Neuronal stem cell (in vitro differentiated cells): Measurements from ENCODE around the gene LRRC71.
A peak's percentile ranks its signal among the peaks of the same experiment; 100 is the strongest.

Source experiments
- DNase-seq: peaks from one replicate; pipeline ENCODE4 v3.0.0-alpha.2; 2013; ENCODE audit warnings: low spot score
- H2AFZ ChIP-seq: one replicate; pipeline ENCODE4 v1.6.1; 2013; ENCODE audit warnings: mild to moderate bottlenecking, low read length, inconsistent platforms
- H2AK5ac ChIP-seq: 2 replicates; pipeline ENCODE4 v1.6.1; 2013; ENCODE audit warnings: low read depth, mild to moderate bottlenecking, inconsistent platforms, low read length, moderate library complexity, mixed read lengths
- H2BK120ac ChIP-seq: 2 replicates; pipeline ENCODE4 v1.6.1; 2013; ENCODE audit warnings: low read depth, mild to moderate bottlenecking, inconsistent platforms, low read length, moderate library complexity, mixed read lengths
- H2BK12ac ChIP-seq: one replicate; pipeline ENCODE4 v1.6.1; 2013; ENCODE audit warnings: low read length, inconsistent platforms
- H2BK15ac ChIP-seq: 2 replicates; pipeline ENCODE4 v1.6.1; 2013; ENCODE audit warnings: mild to moderate bottlenecking, low read length, inconsistent platforms, mixed read lengths
- H2BK5ac ChIP-seq: one replicate; pipeline ENCODE4 v1.6.1; 2013; ENCODE audit warnings: inconsistent platforms, mild to moderate bottlenecking, low read length, moderate library complexity
- H3K14ac ChIP-seq: one replicate; pipeline ENCODE4 v1.6.1; 2013; ENCODE audit warnings: low read length, inconsistent platforms
- H3K18ac ChIP-seq: 2 replicates; pipeline ENCODE4 v1.6.1; 2013; ENCODE audit warnings: low read length, inconsistent platforms
- H3K23ac ChIP-seq: 2 replicates; pipeline ENCODE4 v1.6.1; 2013; ENCODE audit warnings: low read depth, mild to moderate bottlenecking, mixed read lengths, low read length, inconsistent platforms; ENCODE audit not compliant: poor library complexity
- H3K27ac ChIP-seq: replicated peaks from 3 replicates; pipeline ENCODE4 v1.5.1; 2013; ENCODE audit warnings: low read length, inconsistent platforms
- H3K27me3 ChIP-seq, 3 experiments: 2 replicates each; pipeline ENCODE4 v1.6.1; 2013; ENCODE audit warnings: low read length in 3 of 3, mild to moderate bottlenecking in 2 of 3, inconsistent platforms in 1 of 3, low read depth in 1 of 3, mixed read lengths in 1 of 3, moderate library complexity in 1 of 3; ENCODE audit not compliant: control insufficient read depth in 3 of 3, insufficient read depth in 3 of 3
- H3K36me3 ChIP-seq, 2 donors: replicated peaks in 1 of 2; 2 replicates each; pipeline ENCODE4 v1.6.1; 2013; ENCODE audit warnings: low read length in 2 of 2; ENCODE audit not compliant: control insufficient read depth in 2 of 2, insufficient read depth in 2 of 2
- H3K4ac ChIP-seq: 2 replicates; pipeline ENCODE4 v1.6.1; 2013; ENCODE audit warnings: inconsistent platforms, mild to moderate bottlenecking, low read length, moderate library complexity
- H3K4me1 ChIP-seq, 2 donors: 1 replicate in 1 of 2; 2 replicates in 1 of 2; pipeline ENCODE4 v1.6.1; 2013; ENCODE audit warnings: low read length in 2 of 2, low read depth in 1 of 2; ENCODE audit not compliant: control insufficient read depth in 2 of 2, insufficient read depth in 1 of 2
- H3K4me2 ChIP-seq: one replicate; pipeline ENCODE4 v1.6.1; 2013; ENCODE audit warnings: mild to moderate bottlenecking, low read length, inconsistent platforms; ENCODE audit not compliant: insufficient read depth, poor library complexity, severe bottlenecking
- H3K4me3 ChIP-seq, 2 donors: 2 replicates each; pipeline ENCODE4 v1.5.1; 2013; ENCODE audit warnings: low read length in 2 of 2, mild to moderate bottlenecking in 2 of 2, inconsistent platforms in 1 of 2, moderate library complexity in 1 of 2
- H3K79me1 ChIP-seq: one replicate; pipeline ENCODE4 v1.6.1; 2013; ENCODE audit warnings: low read depth, mild to moderate bottlenecking, inconsistent platforms, low read length, moderate library complexity
- H3K9ac ChIP-seq: one replicate; pipeline ENCODE4 v1.6.1; 2013; ENCODE audit warnings: mild to moderate bottlenecking, low read depth, low read length, inconsistent platforms; ENCODE audit not compliant: poor library complexity
- H3K9me3 ChIP-seq, 2 donors: replicated peaks in 1 of 2; 2 replicates each; pipeline versions ENCODE3 to v1.6.1; 2013; ENCODE audit warnings: low read length in 2 of 2, mild to moderate bottlenecking in 2 of 2, inconsistent platforms in 1 of 2, low read depth in 1 of 2, mixed read lengths in 1 of 2, moderate library complexity in 1 of 2; ENCODE audit not compliant: control insufficient read depth in 2 of 2, insufficient read depth in 1 of 2
- H4K8ac ChIP-seq: one replicate; pipeline ENCODE4 v1.6.1; 2013; ENCODE audit warnings: low read depth, mild to moderate bottlenecking, inconsistent platforms, low read length, moderate library complexity
- H4K91ac ChIP-seq: one replicate; pipeline ENCODE4 v1.6.1; 2013; ENCODE audit warnings: low read length, low read depth, mild to moderate bottlenecking, inconsistent platforms; ENCODE audit not compliant: poor library complexity
- WGBS, 2 donors: extraction: QIAGEN DNeasy Blood & Tissue Kit; methylation state at CpG; one replicate each; pipeline ENCODE4 v1.1.7; 2013; ENCODE audit warnings: missing lambda C conversion rate in 2 of 2, mixed read lengths in 1 of 2; ENCODE audit not compliant: insufficient read length in 2 of 2, insufficient replicate concordance in 1 of 2; ENCODE audit errors: extremely low coverage in 2 of 2; 5-methylcytosine and 5-hydroxymethylcytosine counted together

LRRC71 gene

DNA sequence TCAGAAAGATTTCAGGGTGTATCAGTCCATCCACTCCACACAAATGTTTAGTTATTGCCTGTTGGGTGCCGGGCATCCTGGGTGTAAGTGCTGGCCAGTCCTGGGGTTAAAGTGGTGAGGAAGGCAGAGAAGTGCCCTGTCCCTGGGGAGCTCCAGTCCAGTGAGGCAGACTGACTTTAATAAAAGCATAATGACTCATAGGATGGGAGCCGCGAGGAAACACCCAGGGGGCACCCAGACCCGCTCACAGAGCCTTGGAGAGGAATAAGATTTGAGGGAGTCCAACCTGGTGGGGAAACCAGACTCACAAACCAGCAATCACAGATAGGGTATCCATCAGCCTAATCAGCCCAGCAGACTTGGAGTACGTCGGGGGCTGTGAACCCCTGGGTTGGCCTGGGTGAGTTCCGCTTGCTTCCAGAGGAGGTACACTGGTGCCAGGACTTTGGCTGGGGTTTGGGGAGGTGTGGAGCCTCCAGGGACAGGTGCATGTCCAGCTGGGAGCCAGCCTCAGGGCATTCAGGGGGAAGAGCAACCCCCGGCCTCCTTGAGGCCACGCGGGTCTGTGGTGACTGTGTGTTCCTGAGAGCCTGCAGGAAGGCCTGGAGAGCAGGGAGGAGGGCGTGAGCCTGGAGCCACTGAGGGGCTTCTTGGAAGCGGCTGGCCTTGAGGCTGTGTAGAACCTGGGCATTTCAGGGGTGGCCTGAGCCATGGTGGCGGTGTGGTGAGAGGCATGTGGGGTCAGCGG is 23.2 kb upstream of the LRRC71 start:
- H2AFZ ChIP-seq = peak overlapping the region; percentile 85
- H3K23ac ChIP-seq = no peak overlapping the region
- no peaks in the 10 kb centered on the region for H3K36me3 ChIP-seq
- no peaks in the 10 kb centered on the region for H3K9me3 ChIP-seq
- no peaks in the 10 kb centered on the region for H3K79me1 ChIP-seq
- peaks cover 0 to 39% (median 15%) of the 10 kb centered on the region in 3 experiments for H3K27me3 ChIP-seq
- H2BK15ac ChIP-seq = peak overlapping the region; percentile 60
- no peak overlapping the region for H3K9ac ChIP-seq
- H4K8ac ChIP-seq = no peak overlapping the region
- peaks cover 24 to 33% of the 10 kb centered on the region in 2 donors for H3K4me1 ChIP-seq
- H3K18ac ChIP-seq = peak overlapping the region; percentile 99
- H2BK5ac ChIP-seq = peak overlapping the region; percentile 75
- H4K91ac ChIP-seq = no peak overlapping the region
- WGBS, 2 donors = no CpG with 5 or more reads among the region's 14 CpGs
- DNase-seq = no peak
- no peak overlapping the region for H3K4me3 ChIP-seq
- peak overlapping the region; percentile 59 for H2BK12ac ChIP-seq
- H3K4me2 ChIP-seq = no peak overlapping the region
- H3K14ac ChIP-seq = peak overlapping the region; percentile 10
- peak overlapping the region; percentile 30 for H3K4ac ChIP-seq
- no peak overlapping the region for H3K27ac ChIP-seq
- H2AK5ac ChIP-seq = peak overlapping the region; percentile 48
- peak overlapping the region; percentile 29 for H2BK120ac ChIP-seq

DNA sequence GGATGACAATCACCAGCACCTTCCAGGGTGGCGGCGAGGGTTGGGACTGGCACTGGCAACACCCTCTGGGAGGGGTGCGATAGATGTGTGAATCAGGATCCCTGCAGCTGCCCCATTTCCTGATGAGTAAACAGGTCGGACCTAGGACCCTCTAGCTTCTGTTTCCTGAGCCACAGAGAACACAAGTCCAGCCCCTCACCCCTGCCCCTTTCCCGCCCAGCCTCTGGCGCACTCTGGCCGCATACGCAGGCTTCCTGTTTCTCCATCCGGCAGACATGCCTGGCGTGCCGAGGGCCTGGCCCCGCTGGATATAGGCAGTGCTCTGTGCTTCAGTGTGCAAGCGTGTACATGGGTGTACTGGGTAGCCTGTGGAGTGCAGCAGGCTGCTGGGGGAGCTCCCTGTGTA is 22.3 kb upstream of the LRRC71 start:
- no peak overlapping the region for H3K4me2 ChIP-seq
- no peak overlapping the region for H4K8ac ChIP-seq
- H3K4me1 ChIP-seq = peaks cover 24 to 36% of the 10 kb centered on the region in 2 donors
- H2BK120ac ChIP-seq = no peak overlapping the region
- peak overlapping the region; percentile 48 for H2AK5ac ChIP-seq
- no peaks in the 10 kb centered on the region for H3K36me3 ChIP-seq
- no peak overlapping the region for H3K14ac ChIP-seq
- H4K91ac ChIP-seq = no peak overlapping the region
- DNase-seq = no peak
- peaks cover 0 to 34% (median 7%) of the 10 kb centered on the region in 3 experiments for H3K27me3 ChIP-seq
- H3K4me3 ChIP-seq = peak overlapping the region in 1 of 2 donors; percentile 17
- H2BK15ac ChIP-seq = peak overlapping the region; percentile 74
- no peaks in the 10 kb centered on the region for H3K79me1 ChIP-seq
- no CpG with 5 or more reads among the region's 13 CpGs for WGBS, 2 donors
- peak overlapping the region; percentile 85 for H2AFZ ChIP-seq
- no peak overlapping the region for H3K4ac ChIP-seq
- no peak overlapping the region for H2BK5ac ChIP-seq
- no peak overlapping the region for H2BK12ac ChIP-seq
- peak overlapping the region; percentile 55 for H3K9ac ChIP-seq
- peak overlapping the region; percentile 45 for H3K23ac ChIP-seq
- peak overlapping the region; percentile 50 for H3K18ac ChIP-seq
- H3K9me3 ChIP-seq = no peaks in the 10 kb centered on the region
- no peak overlapping the region for H3K27ac ChIP-seq

DNA sequence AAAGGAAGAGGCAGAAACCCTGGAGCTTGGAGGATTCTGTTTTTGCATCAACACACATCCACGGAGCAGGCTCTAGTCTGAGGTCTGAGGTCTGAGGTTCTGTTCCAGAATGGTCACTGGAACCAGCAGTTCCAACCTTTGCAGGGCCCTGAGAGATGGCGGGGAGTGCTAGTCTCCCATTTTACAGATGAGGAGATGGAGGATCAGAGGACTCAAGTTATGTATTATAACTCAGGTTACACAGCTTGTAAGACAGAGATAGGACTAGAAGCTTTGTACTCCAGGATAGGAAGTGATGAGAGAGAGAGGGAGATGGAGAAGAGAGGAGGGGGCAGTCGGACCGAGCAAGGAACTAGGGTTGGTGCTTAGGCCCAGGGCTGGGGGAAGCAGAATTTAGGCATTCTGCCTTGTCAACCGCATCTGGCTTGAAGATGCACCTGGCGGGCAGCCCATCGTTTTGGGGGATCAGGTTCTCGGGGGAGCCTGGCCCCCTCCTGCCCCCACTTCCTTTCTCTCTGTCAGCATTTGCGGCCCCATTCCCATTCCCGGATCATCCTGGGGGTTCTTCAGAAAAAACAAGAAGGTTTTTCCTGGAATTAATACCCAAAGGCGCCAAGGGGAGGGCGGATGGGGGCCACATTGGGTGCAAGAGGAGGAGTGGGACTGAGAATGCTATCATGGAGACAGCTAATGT is 21.3 kb upstream of the LRRC71 start:
- peaks cover 0 to 29% (median 0%) of the 10 kb centered on the region in 3 experiments for H3K27me3 ChIP-seq
- no peak overlapping the region for H3K14ac ChIP-seq
- no peak overlapping the region for H3K4ac ChIP-seq
- no peak overlapping the region for H3K4me2 ChIP-seq
- H3K4me1 ChIP-seq = peaks cover 20 to 36% of the 10 kb centered on the region in 2 donors
- H3K23ac ChIP-seq = no peak overlapping the region
- no peak overlapping the region for H2BK15ac ChIP-seq
- no peaks in the 10 kb centered on the region for H3K36me3 ChIP-seq
- H3K9me3 ChIP-seq = no peaks in the 10 kb centered on the region
- no peak overlapping the region for H4K8ac ChIP-seq
- no peak overlapping the region for H3K18ac ChIP-seq
- no peak overlapping the region for H2BK120ac ChIP-seq
- no peak overlapping the region for H2BK12ac ChIP-seq
- no peak overlapping the region for H3K9ac ChIP-seq
- no peaks in the 10 kb centered on the region for H3K79me1 ChIP-seq
- H4K91ac ChIP-seq = no peak overlapping the region
- no peak overlapping the region for H2AFZ ChIP-seq
- no peak for DNase-seq
- no peak overlapping the region for H3K4me3 ChIP-seq
- no CpG with 5 or more reads among the region's 12 CpGs for WGBS, 2 donors
- H2AK5ac ChIP-seq = peak overlapping the region; percentile 47
- no peak overlapping the region for H3K27ac ChIP-seq
- no peak overlapping the region for H2BK5ac ChIP-seq
